HUES6 (cell line): ENCODE data around the gene CLDN9.

Experiments used
- H3K27ac ChIP-seq: 2 replicates; pipeline ENCODE4 v1.7.0; 2013; ENCODE audit warnings: low read depth, mild to moderate bottlenecking, low read length, inconsistent platforms
- H3K27me3 ChIP-seq: 2 replicates; pipeline ENCODE4 v1.6.1; 2013; ENCODE audit warnings: low read length; ENCODE audit not compliant: control insufficient read depth, insufficient read depth
- H3K36me3 ChIP-seq: 2 replicates; pipeline ENCODE4 v1.6.1; 2013; ENCODE audit warnings: low read length; ENCODE audit not compliant: control insufficient read depth, insufficient read depth
- H3K4me1 ChIP-seq: 2 replicates; pipeline ENCODE4 v1.6.1; 2013; ENCODE audit warnings: low read length; ENCODE audit not compliant: control insufficient read depth, insufficient read depth
- H3K4me3 ChIP-seq: 2 replicates; pipeline ENCODE4 v1.5.1; 2013; ENCODE audit warnings: low read depth, low read length
- H3K9ac ChIP-seq: one replicate; pipeline ENCODE4 v1.6.1; 2013; ENCODE audit warnings: mild to moderate bottlenecking, low read length
- H3K9me3 ChIP-seq: 2 replicates; pipeline ENCODE4 v1.6.1; 2013; ENCODE audit warnings: low read depth, low read length; ENCODE audit not compliant: control insufficient read depth, insufficient read depth

CLDN9 gene

GRCh38 chr16:2975161-2975795, 37.4 kb upstream of the CLDN9 start:
- Histone ChIP-seq H3K36me3 (peaks cover 71% of the 10 kb centered on the region), H3K27ac (no peak overlapping the region)

GRCh38 chr16:2976201-2976600, 36.5 kb upstream of the CLDN9 start:
- Histone ChIP-seq H3K9me3 (no peaks in the 10 kb centered on the region), H3K27me3 (no peaks in the 10 kb centered on the region), H3K27ac (no peak overlapping the region), H3K36me3 (peaks cover 70% of the 10 kb centered on the region), H3K4me1 (peaks cover 10% of the 10 kb centered on the region), H3K4me3 (no peak overlapping the region), H3K9ac (no peak overlapping the region)

More at GRCh38 chr16:2975161-2975795, 37.4 kb upstream of the CLDN9 start:
- no peak overlapping the region for H3K4me3 ChIP-seq
- H3K27me3 ChIP-seq, result no peaks in the 10 kb centered on the region
- H3K4me1 ChIP-seq, result peaks cover 13% of the 10 kb centered on the region
- H3K9ac ChIP-seq, result no peak overlapping the region
- H3K9me3 ChIP-seq, result no peaks in the 10 kb centered on the region

GRCh38 chr16:2976673-2977072, 36.0 kb upstream of the CLDN9 start:
- H3K4me3 ChIP-seq, result no peak overlapping the region
- no peaks in the 10 kb centered on the region for H3K27me3 ChIP-seq
- H3K4me1 ChIP-seq, result peaks cover 15% of the 10 kb centered on the region
- no peak overlapping the region for H3K9ac ChIP-seq
- H3K27ac ChIP-seq, result no peak overlapping the region
- H3K9me3 ChIP-seq, result no peaks in the 10 kb centered on the region
- peaks cover 65% of the 10 kb centered on the region for H3K36me3 ChIP-seq

- peaks cover 57% of the 10 kb centered on the region for H3K36me3 ChIP-seq
Measured at GRCh38 chr16:2977440-2977839, 35.3 kb upstream of the CLDN9 start.

GRCh38 chr16:2979669-2980226, 33.0 kb upstream of the CLDN9 start:
- Histone ChIP-seq H3K27me3 (no peaks in the 10 kb centered on the region), H3K4me3 (peak overlapping the region; percentile 86), H3K36me3 (peaks cover 34% of the 10 kb centered on the region), H3K9me3 (no peaks in the 10 kb centered on the region), H3K27ac (peak overlapping the region; percentile 84), H3K9ac (peak overlapping the region; percentile 91), H3K4me1 (peaks cover 32% of the 10 kb centered on the region)

More at GRCh38 chr16:2977440-2977839, 35.3 kb upstream of the CLDN9 start:
- Histone ChIP-seq H3K27me3 (no peaks in the 10 kb centered on the region), H3K9ac (no peak overlapping the region), H3K9me3 (no peaks in the 10 kb centered on the region), H3K4me1 (peaks cover 23% of the 10 kb centered on the region), H3K27ac (no peak overlapping the region), H3K4me3 (no peak overlapping the region)

- H3K4me1 ChIP-seq, result peaks cover 32% of the 10 kb centered on the region
- peak within 1 kb of the TSS; percentile 86 for H3K4me3 ChIP-seq
- no peaks in the 10 kb centered on the region for H3K27me3 ChIP-seq
- peak within 1 kb of the TSS; percentile 84 for H3K27ac ChIP-seq
- no peaks in the 10 kb centered on the region for H3K9me3 ChIP-seq
- peaks cover 27% of the 10 kb centered on the region for H3K36me3 ChIP-seq
- peak within 1 kb of the TSS; percentile 91 for H3K9ac ChIP-seq
Measured at GRCh38 chr16:2980227-2981176, 32.2 kb upstream of the CLDN9 start, which contains the start of gene PKMYT1. Gene PKMYT1, minus strand, starts transcription at chr16:2980446. Its CDS starts 789 bp downstream, at chr16:2979657.

GRCh38 chr16:2981177-2981898, 31.4 kb upstream of the CLDN9 start:
- Histone ChIP-seq H3K4me1 (peaks cover 32% of the 10 kb centered on the region), H3K27me3 (no peaks in the 10 kb centered on the region), H3K4me3 (peak overlapping the region; percentile 86), H3K27ac (peak overlapping the region; percentile 84), H3K36me3 (peaks cover 18% of the 10 kb centered on the region), H3K9me3 (no peaks in the 10 kb centered on the region), H3K9ac (peak overlapping the region; percentile 91)

GRCh38 chr16:2981899-2982250, 30.8 kb upstream of the CLDN9 start:
- H3K36me3 ChIP-seq, result peaks cover 13% of the 10 kb centered on the region
- H3K4me3 ChIP-seq, result peak overlapping the region; percentile 86
- peak overlapping the region; percentile 91 for H3K9ac ChIP-seq
- H3K4me1 ChIP-seq, result peaks cover 32% of the 10 kb centered on the region
- H3K9me3 ChIP-seq, result no peaks in the 10 kb centered on the region
- H3K27ac ChIP-seq, result peak overlapping the region; percentile 84
- no peaks in the 10 kb centered on the region for H3K27me3 ChIP-seq

- Histone ChIP-seq H3K27me3 (no peaks in the 10 kb centered on the region), H3K4me1 (peaks cover 34% of the 10 kb centered on the region), H3K27ac (peak overlapping the region; percentile 84; the same call in 1 of the 2 replicates), H3K9me3 (no peaks in the 10 kb centered on the region), H3K9ac (no peak overlapping the region), H3K4me3 (no peak overlapping the region), H3K36me3 (peaks cover 8% of the 10 kb centered on the region)
Measured at GRCh38 chr16:2982402-2982801, 30.3 kb upstream of the CLDN9 start.

GRCh38 chr16:2983706-2984136, 29.0 kb upstream of the CLDN9 start:
- no peaks in the 10 kb centered on the region for H3K9me3 ChIP-seq
- H3K27me3 ChIP-seq, result no peaks in the 10 kb centered on the region
- H3K4me1 ChIP-seq, result peaks cover 46% of the 10 kb centered on the region
- no peaks in the 10 kb centered on the region for H3K36me3 ChIP-seq
- H3K27ac ChIP-seq, result no peak overlapping the region
- H3K4me3 ChIP-seq, result no peak overlapping the region; the same call in 1 of the 2 replicates
- H3K9ac ChIP-seq, result no peak overlapping the region
